Type B pancreatic cell (in vitro differentiated cells): ENCODE data around the gene TRUB1. TPM values are rescaled to one million over a fixed set of nuclear protein-coding genes. Genes with fewer than 3 reads are reported as not detected.

Source experiments
- DNase-seq: peaks from one replicate; pipeline ENCODE4 v3.0.0; 2021; ENCODE audit warnings: mixed read lengths; ENCODE audit not compliant: unreplicated experiment; ENCODE audit errors: extremely low spot score
- H3K27ac Mint-ChIP-seq: 2 replicates; pipeline ENCODE4 v1.8.0; 2021; ENCODE audit warnings: mild to moderate bottlenecking, mixed read lengths
- H3K27me3 Mint-ChIP-seq: 2 replicates; pipeline ENCODE4 v1.8.0; 2021; ENCODE audit warnings: mixed read lengths
- H3K36me3 Mint-ChIP-seq: 2 replicates; pipeline ENCODE4 v1.8.0; 2021; ENCODE audit warnings: mixed read lengths
- H3K4me1 Mint-ChIP-seq: one replicate; pipeline ENCODE4 v1.8.0; 2021; ENCODE audit warnings: mixed read lengths; ENCODE audit not compliant: unreplicated experiment
- H3K4me3 Mint-ChIP-seq: 2 replicates; pipeline ENCODE4 v1.8.0; 2021; ENCODE audit warnings: mild to moderate bottlenecking, mixed read lengths
- H3K9me3 Mint-ChIP-seq: 2 replicates; pipeline ENCODE4 v1.8.0; 2021; ENCODE audit warnings: mixed read lengths
- total RNA-seq: library from RNA; stranded (reverse); gene quantifications from 2 replicates; pipeline ENCODE4 v1.2.1, GENCODE V29; 2021; ENCODE audit warnings: low replicate concordance
- TF ChIP-seq, protein P1 (sequence below): fragments of 200-600 bp; sonication (generic); conservative IDR thresholded peaks from 2 replicates; pipeline ENCODE4 v1.5.0; 2021; ENCODE audit warnings: antibody characterized with exemption, mild to moderate bottlenecking

The TRUB1 gene
- total RNA-seq, 1 donor from 2014 or later = 19.3 TPM

DNA sequence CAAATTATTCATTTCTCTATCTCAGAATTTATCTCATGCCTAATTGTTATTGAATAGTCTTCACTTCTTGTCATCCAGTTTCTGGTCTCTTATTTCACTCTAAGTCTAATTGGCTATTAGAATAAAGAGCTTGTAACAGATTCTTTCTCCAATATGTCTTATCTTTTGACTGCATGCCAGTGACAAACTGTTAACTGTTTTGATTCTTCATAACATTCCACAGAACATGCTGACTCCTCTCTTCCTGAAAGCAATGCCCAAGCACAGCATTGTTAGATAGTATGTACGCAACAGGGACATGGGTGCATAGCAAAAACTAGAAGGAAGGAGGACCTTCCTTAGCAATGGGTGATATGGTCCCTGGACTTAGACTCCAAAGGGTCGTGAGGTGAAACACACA is 65.4 kb downstream of the TRUB1 start:
- Mint-ChIP-seq H3K36me3 (no peaks in the 10 kb centered on the region), H3K4me1 (peaks cover 8% of the 10 kb centered on the region), H3K27me3 (peaks cover 10% of the 10 kb centered on the region), H3K4me3 (no peak overlapping the region), H3K27ac (no peak overlapping the region), H3K9me3 (no peaks in the 10 kb centered on the region)
- no peak for DNase-seq
- TF ChIP-seq, protein P1, sequence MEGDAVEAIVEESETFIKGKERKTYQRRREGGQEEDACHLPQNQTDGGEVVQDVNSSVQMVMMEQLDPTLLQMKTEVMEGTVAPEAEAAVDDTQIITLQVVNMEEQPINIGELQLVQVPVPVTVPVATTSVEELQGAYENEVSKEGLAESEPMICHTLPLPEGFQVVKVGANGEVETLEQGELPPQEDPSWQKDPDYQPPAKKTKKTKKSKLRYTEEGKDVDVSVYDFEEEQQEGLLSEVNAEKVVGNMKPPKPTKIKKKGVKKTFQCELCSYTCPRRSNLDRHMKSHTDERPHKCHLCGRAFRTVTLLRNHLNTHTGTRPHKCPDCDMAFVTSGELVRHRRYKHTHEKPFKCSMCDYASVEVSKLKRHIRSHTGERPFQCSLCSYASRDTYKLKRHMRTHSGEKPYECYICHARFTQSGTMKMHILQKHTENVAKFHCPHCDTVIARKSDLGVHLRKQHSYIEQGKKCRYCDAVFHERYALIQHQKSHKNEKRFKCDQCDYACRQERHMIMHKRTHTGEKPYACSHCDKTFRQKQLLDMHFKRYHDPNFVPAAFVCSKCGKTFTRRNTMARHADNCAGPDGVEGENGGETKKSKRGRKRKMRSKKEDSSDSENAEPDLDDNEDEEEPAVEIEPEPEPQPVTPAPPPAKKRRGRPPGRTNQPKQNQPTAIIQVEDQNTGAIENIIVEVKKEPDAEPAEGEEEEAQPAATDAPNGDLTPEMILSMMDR = no peak

- TF ChIP-seq, protein P1 = no peak
- no peak for DNase-seq
- Mint-ChIP-seq H3K4me3 (no peak overlapping the region), H3K9me3 (no peaks in the 10 kb centered on the region), H3K27ac (no peak overlapping the region), H3K27me3 (peaks cover 10% of the 10 kb centered on the region), H3K4me1 (peaks cover 8% of the 10 kb centered on the region), H3K36me3 (no peaks in the 10 kb centered on the region)
Measured at GRCh38 chr10:115004236-115004862, 66.4 kb downstream of the TRUB1 start.

DNA sequence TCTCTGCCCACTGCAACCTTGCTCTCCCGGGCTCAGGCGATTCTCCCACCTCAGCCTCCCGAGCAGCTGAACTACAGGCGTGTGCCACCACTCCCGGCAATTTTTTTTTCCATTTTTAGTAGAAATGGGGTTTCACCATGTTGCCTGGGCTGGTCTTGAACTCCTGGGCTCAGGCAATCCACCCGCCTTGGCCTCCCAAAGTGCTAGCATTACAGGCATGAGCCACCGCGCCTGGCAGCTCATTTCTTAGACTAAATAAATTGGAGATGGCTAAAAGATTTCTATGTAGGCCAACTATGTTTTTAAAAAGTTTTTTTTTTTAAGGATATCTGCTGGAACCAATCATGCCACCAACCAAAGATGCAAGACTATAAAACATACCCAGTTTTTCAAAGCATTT is 67.8 kb downstream of the TRUB1 start:
- no peak overlapping the region for H3K27ac Mint-ChIP-seq
- peaks cover 10% of the 10 kb centered on the region for H3K27me3 Mint-ChIP-seq
- H3K36me3 Mint-ChIP-seq = no peaks in the 10 kb centered on the region
- H3K4me3 Mint-ChIP-seq = no peak overlapping the region
- peaks cover 8% of the 10 kb centered on the region for H3K4me1 Mint-ChIP-seq
- TF ChIP-seq, protein P1 = no peak
- no peaks in the 10 kb centered on the region for H3K9me3 Mint-ChIP-seq
- DNase-seq = no peak

DNA sequence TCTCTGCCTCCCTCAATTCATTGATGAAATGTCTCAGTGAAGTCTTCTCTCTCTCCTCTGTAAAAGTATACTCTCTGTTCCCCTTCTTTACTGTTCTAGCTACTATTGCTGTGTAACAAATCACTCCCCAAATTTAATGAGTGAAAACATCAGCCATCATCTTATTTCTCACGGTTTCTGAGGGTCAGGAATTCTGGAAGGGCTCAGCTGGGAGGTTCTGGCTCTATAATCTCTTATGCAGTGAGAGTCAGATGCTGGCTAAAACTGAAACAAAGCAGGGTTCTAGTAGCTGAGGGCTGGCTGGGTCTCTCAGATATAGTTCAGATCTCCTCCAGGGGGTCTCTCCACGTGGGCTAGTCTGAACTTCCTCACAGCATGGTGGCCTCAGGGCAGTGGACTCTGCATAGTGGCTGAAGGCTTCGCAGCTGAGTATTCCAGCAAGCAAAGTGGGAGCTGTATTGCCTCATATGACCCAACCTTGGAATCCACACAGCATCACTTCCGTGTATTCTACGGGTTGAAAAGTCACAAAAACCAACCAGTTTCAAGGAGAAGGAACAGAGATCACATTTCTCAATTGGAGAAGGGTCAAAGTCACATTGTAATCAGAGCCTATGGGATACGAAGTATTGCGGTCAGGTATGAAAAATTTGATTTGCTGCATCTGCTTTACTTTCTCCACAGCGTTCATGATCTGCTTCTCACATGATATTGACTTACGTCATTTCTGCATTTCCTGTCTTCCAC is 80.4 kb downstream of the TRUB1 start:
- TF ChIP-seq, protein P1 = no peak
- DNase-seq = no peak
- Mint-ChIP-seq H3K4me3 (no peak overlapping the region), H3K9me3 (no peaks in the 10 kb centered on the region), H3K4me1 (peaks cover 7% of the 10 kb centered on the region), H3K27me3 (peaks cover 10% of the 10 kb centered on the region), H3K27ac (no peak overlapping the region), H3K36me3 (no peaks in the 10 kb centered on the region)

DNA sequence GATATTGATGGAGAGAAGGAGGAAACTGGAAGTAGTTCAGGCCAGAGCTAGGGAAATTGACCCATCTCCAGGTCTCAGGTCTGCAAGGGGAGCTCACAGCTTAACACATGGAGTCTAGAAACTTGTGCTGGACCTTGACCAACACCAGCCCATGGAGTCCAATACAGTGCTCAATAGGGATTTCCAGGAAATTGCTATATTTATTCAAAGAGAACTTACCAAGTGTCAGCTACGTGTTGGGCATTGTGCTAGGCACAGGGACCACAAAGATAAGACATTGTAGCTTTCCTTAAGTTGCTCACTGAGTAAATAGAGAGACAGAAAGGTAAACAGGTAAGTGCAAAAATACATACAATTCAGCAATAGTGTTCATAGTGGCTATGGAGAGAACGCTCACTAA is 82.5 kb downstream of the TRUB1 start:
- Mint-ChIP-seq H3K27me3 (peaks cover 9% of the 10 kb centered on the region), H3K4me1 (peaks cover 24% of the 10 kb centered on the region), H3K9me3 (no peaks in the 10 kb centered on the region), H3K4me3 (no peak overlapping the region), H3K27ac (no peak overlapping the region), H3K36me3 (no peaks in the 10 kb centered on the region)
- no peak for DNase-seq
- TF ChIP-seq, protein P1 = no peak
